ENCODE data around the gene ENKD1. TPM values are rescaled to one million over a fixed set of nuclear protein-coding genes. Genes with fewer than 3 reads are reported as not detected.

Gene ENKD1
- total RNA-seq, 1 experiment from 2014 or later, result 11.9 TPM

Other genes starting within 250 kb of the ENKD1 start
- gene HSD11B2, start 235.6 kb downstream of the ENKD1 start, total RNA-seq (2021), result 33.4 to 38.3 TPM (median 36.4 TPM) in 3 replicates
- gene ATP6V0D1, start 185.6 kb downstream of the ENKD1 start, total RNA-seq (2021), result 32.5 to 44.1 TPM (median 33.8 TPM) in 3 replicates
- gene AGRP, start 183.2 kb downstream of the ENKD1 start, total RNA-seq (2021), result not detected in 3 replicates
- gene RIPOR1, start 137.9 kb downstream of the ENKD1 start, total RNA-seq (2021), result 14.9 to 15.9 TPM (median 15.5 TPM) in 3 replicates
- 55.4 to 60.6 TPM (median 57.7 TPM) in 3 replicates for gene CTCF, start 104.2 kb downstream of the ENKD1 start, total RNA-seq (2021)
- 33.3 to 42.3 TPM (median 38.3 TPM) in 3 replicates for gene CARMIL2, start 21.6 kb downstream of the ENKD1 start, total RNA-seq (2021)
- 38.1 to 41.3 TPM (median 40.7 TPM) in 3 replicates for gene ACD, start 6.5 kb downstream of the ENKD1 start, total RNA-seq (2021)
- gene PARD6A, start 5.8 kb downstream of the ENKD1 start, total RNA-seq (2021), result 17.1 to 18.5 TPM (median 17.4 TPM) in 3 replicates
- gene C16orf86, start 64 bp upstream of the ENKD1 start, total RNA-seq (2021), result 4.1 to 5.4 TPM (median 4.9 TPM) in 3 replicates
- gene GFOD2, start 52.6 kb upstream of the ENKD1 start, total RNA-seq (2021), result 19.3 to 29.5 TPM (median 22.8 TPM) in 3 replicates
- gene RANBP10, start 139.8 kb upstream of the ENKD1 start, total RNA-seq (2021), result 14.0 to 16.9 TPM (median 16.1 TPM) in 3 replicates
- 0.41 to 1.7 TPM (median 0.48 TPM) in 3 replicates for gene TSNAXIP1, start 140.1 kb upstream of the ENKD1 start, total RNA-seq (2021)
- 46.5 to 49.0 TPM (median 47.4 TPM) in 3 replicates for gene THAP11, start 175.6 kb upstream of the ENKD1 start, total RNA-seq (2021)
- 183 to 205 TPM (median 200 TPM) in 3 replicates for gene NUTF2, start 180.2 kb upstream of the ENKD1 start, total RNA-seq (2021)
- 52.1 to 58.3 TPM (median 57.3 TPM) in 3 replicates for gene CENPT, start 180.9 kb upstream of the ENKD1 start, total RNA-seq (2021)
- gene EDC4, start 206.3 kb upstream of the ENKD1 start, total RNA-seq (2021), result 72.6 to 83.7 TPM (median 74.1 TPM) in 3 replicates
- gene NRN1L, start 218.1 kb upstream of the ENKD1 start, total RNA-seq (2021), result 7.0 to 12.4 TPM (median 7.4 TPM) in 3 replicates
- gene PSKH1, start 226.5 kb upstream of the ENKD1 start, total RNA-seq (2021), result 29.0 to 32.6 TPM (median 31.6 TPM) in 3 replicates

Data from WTC11 (cell line).